Left colon (tissue), 2 donors: ENCODE data around the gene FAM89A. TPM values are rescaled to one million over a fixed set of nuclear protein-coding genes. Genes with fewer than 3 reads are reported as not detected.
"Not testable (repeated sequence)": the region's sequence is repeated elsewhere in the genome, so short reads cannot be mapped to it uniquely, and the experiment has no call there.

Experiments
- ATAC-seq: fragments of 200-7000 bp; cut with Tn5 transposase; one replicate; pipeline ENCODE4 v1.9.1; 2020; ENCODE audit warnings: mild to moderate bottlenecking, moderate library complexity
- DNase-seq, 2 donors: peaks; one replicate each; pipeline ENCODE4 v3.0.0-alpha.2; 2020
- intact Hi-C, 2 donors: fragments of 100-400 bp; cut with DNase I in 1 of 2; cut with micrococcal nuclease in 1 of 2; formaldehyde crosslinking; loops; one replicate each; pipeline versions ENCODE4 v1.11.2 to v1.14.0; 2022; cut with DNase I, micrococcal nuclease
- total RNA-seq, 2 donors: library from RNA; stranded (reverse); fragmentation: NEBNext Ultra II Directional; extraction: Animal tissue kit (Norgen Biotek cat#: 25700); gene quantifications; one replicate each; pipeline ENCODE4 v1.2.1, GENCODE V29; 2021
- donor health status: DM: no; HTN: no; CAD: no.
- donor health status: DM: yes; HTN: yes; CAD: no.

Gene FAM89A
- total RNA-seq, 2 donors from 2014 or later = 4.2 to 4.5 TPM

DNA sequence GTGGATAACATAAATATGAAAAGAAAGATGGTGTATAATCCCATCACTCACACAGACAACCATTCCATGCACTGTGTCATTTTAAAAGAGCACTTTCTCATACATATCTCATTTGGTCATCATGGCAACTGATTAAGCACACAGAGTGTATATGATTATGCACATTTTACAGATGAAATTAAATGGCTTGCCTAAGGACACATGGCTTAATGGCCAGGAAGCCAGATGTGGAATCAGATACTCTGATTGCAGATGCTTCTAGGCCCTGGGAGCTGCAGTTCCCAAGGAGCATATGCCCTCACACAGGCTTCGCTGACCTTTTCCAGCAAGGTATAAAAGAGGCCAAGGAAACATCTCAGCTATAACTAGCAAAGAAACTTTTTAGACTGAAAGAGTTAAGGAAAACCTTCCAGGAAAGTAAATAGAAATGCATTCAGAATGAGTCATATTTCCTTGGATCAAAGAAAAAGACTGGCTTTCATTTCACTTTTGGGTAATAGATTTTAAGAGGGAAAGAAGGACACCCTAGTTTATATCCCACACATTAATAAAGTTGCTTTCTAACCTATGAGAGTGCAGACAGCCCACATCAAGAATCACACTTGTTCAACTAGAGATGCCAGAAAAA, 19.6 kb upstream of the FAM89A start:
- no peak for ATAC-seq
- no peak for DNase-seq
- intact Hi-C loops = no loop called here

DNA sequence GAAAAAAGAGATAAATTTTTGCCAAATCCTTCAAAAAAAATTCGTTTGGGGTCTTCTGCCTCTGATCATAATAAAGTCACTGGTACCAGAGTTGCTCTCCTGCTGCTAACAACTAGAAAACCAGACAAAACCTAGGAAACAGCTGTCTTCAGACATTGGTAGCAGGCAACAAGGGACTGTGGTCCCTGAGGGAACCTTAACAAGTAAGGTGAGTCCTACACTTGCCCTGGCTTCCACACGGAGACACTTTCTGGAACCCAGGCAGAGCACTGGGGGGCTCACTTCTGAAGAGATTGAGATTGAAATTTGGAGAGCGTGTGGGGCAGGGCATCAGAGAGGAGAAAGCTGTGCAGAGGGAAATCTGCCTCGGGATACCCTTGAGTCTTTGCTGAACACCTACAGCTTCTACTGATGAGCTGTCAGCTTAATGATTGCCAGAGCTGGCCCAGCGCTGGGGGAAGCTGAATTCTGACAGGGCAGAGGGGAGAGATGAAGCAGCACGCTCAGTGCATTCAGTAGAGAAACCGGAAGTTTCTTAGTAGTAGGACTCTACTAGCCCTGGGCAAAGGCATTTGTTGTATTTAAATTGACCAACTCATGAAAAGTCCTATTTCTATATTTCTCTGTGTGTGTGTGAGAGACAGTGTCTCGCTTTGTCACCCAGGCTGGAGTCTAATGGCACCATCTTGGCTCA, 18.5 kb upstream of the FAM89A start:
- DNase-seq = no peak
- intact Hi-C loops = no loop called here
- peak; percentile 45 for ATAC-seq

DNA sequence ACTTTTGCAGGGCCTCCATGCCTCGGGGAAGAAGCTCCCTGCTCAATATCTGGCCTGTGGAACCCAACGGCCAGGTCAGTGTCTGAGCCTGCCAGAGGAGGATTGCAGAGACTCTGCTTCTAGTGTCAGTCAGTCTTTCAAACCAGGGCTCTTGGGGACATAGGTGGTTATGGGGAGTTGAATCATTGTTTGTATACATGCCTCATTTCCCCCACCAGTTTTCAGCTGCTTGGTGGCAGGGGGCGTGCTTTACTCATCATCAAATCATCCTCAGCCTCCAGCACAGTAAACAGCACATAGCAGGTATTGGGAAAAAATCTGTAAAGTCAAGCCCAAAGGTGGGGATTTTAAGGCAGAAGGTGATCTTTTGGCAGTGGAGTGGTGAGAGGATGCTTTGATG, 17.4 kb upstream of the FAM89A start:
- no peak for DNase-seq
- intact Hi-C loops = no loop called here
- no peak for ATAC-seq

DNA sequence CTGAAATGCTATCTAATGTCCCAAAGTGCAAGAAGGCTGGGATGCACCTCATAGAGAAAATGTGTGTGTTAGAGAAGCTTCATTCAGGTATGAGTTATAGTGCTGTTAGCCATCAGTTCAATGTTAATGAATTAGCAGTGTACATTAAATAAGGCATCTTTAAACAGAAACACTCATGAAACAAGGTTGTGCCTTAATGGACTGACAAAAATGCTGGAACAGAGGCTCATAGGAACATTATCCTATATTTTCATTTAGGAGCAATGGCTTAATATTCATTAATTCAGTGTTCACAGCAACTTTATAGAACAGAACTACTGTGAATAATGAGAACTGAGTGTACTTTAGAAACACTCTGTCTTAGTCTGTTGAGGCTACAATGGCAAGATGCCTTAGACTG, 15.2 kb upstream of the FAM89A start:
- intact Hi-C loops = no loop called here
- DNase-seq = no peak
- ATAC-seq = no peak

DNA sequence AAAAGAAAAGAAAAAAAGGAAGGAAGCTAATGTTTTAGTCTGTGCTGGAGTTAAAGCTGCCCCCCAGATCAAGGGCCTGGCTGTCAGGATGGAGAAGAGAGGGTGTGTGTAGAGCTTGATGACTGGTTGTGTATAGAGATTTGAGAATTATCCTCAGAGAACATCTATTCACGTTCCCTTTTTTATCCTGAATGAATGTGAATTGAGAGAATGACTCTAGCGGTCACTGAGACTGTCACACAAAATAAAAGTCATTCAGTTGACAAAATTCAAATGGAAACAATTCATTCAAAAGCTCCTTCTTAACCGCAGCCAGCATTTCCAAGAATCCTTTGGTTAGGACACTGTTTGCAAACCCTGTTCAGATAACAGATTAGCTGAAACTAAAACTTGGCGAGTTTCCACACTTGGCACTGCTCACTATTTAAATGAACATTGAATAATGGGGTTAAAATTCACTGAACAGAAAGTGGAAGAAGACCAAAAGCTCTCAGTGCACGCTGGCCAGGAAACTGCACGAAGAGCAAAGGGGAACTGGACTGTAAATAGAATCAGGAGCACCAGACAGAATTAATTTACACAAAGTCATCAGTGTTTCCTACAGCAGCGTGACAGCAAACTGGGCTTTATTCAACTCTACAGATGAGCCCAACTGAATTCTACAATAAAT, 13.6 kb upstream of the FAM89A start:
- intact Hi-C loops = no loop called here
- DNase-seq (peak; percentile 24 to 25), ATAC-seq (peak; percentile 24)

DNA sequence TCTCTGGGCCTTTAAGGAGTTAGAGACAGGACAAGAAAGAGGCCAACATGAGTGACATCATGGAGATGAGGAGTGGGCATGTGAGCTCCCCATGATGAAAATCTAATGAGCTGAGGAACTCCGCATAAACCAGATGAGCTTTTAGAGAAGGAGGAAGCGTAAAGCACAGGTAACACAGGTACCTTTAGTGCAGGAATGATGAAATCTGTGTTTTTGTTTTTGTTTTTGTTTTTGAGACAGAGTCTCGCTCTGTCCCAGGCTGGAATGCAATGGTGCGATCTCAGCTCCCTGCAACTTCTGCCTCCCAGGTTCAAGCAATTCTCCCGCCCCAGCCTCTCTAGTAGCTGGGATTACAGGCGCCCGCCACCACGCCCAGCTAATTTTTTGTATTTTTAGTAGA, 12.7 kb upstream of the FAM89A start:
- ATAC-seq = no peak
- intact Hi-C loops = no loop called here

DNA sequence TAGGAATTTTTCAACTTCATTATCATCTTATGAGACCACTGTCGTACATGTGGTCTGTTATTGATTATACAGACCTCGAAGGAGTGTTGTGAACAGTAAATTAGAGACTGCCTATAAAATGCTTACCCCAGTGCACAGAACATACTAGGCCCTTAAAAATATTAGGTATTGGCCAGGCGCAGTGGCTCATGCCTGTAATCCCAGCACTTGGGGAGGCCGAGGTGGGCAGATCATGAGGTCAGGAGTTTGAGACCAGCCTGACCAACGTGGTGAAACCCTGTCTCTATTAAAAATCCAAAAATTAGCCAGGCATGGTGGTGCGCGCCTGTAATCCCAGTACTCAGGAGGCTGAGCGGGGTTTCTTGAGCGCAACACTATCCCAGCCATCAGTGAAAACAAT, 10.9 kb upstream of the FAM89A start:
- DNase-seq, ATAC-seq, intact Hi-C loops: not testable (repeated sequence)

More for the DNA sequence above, 12.7 kb upstream of the FAM89A start:
- no peak for DNase-seq

DNA sequence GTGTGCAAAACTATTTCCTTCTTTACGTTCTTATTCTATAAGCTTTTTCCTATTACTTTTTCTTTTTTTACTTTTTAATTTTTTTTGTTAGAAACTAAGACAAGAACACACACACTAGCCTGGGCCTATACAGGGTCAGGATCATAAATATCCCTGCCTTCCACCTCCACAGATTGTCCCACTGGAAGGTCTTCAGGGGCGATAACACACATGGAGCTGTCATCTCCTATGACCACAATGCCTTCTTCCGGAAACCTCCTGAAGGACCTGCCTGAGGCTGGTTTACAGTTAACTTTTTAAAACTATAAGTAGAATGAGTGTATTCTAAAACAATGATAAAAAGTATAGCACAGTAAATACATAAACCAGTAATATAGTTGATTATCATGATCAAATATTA, 10.3 kb upstream of the FAM89A start:
- intact Hi-C loops = no loop called here
- ATAC-seq (no peak), DNase-seq (no peak)

DNA sequence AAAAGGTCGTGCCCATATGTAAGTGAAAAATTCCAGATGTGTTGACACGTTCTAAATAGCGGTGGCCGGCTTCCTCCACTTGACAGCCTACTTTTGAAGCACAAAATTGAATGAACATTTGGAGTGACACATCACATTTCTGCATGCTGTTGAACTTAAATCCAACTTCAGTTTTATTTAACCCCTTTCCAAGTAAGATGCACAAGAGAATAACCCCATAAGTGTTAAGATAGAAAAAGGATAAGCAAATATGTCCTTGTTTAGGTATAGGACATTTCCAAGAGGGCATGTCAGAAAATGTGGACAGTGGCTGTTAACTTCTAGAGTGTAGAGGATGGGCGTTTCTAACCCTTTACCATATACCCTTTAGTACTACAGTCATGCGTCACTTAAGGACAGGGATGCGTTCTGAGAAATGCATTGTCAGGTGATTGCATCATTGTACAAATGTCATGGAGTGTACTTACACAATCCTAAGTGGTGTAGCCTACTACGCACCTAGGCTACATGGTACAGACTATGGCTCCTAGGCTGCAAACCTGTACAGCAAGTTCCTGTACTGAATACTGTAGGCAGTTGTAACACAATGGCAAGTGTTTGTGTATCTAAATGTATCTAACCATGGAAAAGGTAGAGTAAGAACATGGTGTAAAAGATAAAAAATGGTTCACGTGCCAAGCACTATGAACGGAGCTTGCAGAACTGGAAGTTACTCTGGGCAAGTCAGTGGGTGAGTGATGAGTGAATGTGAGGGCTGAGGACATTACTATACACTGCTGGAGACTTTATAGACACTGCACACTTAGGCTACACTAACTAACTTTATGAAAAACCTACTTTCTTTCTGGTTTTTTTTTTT, 9.3 kb upstream of the FAM89A start:
- DNase-seq (no peak), ATAC-seq (no peak)
- intact Hi-C loops = no loop called here

DNA sequence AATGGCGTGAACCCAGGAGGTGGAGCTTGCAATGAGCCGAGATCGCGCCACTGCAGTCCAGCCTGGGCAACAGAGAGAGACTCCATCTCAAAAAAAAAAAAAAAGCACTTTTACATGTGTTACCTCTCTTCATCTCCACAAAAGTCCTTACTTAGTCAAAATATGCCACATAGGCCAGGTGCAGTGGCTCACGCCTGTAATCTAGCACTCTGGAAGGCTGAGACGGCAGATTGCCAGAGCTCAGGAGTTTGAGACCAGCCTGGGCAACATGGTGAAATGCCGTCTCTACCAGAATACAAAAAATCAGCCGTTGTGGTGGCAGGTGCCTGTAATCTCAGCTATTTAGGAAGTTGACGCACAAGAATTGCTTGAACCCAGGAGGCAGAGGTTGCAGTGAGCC, 8.4 kb upstream of the FAM89A start:
- ATAC-seq, DNase-seq, intact Hi-C loops: not testable (repeated sequence)

DNA sequence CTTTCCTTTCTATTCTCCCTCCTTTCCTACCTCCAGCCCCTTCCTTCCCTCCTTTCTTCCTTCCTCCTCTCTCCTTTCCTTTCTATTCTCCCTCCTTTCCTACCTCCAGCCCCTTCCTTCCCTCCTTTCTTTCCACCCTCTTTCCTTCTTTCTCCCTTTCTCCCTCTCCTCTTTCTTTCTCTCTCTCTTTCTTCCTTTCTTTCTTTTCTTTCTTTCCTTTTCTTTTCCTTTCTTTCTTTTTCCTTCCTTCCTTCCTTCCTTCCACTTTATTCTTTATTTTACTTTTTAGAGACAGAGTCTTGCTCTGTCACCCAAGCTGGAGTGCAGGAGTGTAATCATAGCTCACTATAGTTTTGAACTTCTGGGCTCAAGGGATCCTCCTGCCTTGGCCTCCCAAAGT, 7.5 kb upstream of the FAM89A start:
- DNase-seq, intact Hi-C loops, ATAC-seq: not testable (repeated sequence)

DNA sequence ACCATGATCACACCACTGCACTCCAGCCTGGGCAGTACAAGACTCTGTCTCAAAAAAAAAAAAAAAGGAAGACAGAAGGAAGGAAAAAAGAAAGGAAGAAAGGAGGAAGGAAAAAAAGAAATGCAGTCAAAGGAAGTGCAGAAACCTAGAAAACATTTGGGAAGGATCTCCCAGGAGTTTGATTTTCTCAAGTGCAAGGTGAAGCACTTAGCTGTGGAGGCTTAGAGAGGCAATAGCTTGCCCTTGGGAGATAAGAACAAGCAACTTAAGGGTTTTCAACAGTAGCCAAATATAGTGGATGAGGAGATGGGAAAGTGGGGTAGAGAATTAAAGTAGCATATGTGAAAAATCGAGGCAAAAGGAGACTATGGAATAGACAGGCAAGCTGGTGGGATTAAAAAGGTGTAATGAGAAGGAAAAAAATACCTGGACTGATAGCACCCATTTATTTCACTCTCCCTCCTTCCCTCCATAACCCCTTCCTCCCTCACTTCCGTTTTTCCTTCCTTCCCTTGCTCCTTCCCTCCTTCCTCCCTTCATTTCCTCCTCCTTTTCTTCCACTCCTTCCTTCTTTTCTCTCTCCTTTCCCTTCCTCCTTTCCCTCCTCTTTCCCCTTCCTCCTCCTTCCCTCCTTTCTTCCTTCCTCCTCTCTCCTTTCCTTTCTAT, 6.8 kb upstream of the FAM89A start:
- intact Hi-C loops = no loop called here
- no peak for ATAC-seq
- no peak for DNase-seq

DNA sequence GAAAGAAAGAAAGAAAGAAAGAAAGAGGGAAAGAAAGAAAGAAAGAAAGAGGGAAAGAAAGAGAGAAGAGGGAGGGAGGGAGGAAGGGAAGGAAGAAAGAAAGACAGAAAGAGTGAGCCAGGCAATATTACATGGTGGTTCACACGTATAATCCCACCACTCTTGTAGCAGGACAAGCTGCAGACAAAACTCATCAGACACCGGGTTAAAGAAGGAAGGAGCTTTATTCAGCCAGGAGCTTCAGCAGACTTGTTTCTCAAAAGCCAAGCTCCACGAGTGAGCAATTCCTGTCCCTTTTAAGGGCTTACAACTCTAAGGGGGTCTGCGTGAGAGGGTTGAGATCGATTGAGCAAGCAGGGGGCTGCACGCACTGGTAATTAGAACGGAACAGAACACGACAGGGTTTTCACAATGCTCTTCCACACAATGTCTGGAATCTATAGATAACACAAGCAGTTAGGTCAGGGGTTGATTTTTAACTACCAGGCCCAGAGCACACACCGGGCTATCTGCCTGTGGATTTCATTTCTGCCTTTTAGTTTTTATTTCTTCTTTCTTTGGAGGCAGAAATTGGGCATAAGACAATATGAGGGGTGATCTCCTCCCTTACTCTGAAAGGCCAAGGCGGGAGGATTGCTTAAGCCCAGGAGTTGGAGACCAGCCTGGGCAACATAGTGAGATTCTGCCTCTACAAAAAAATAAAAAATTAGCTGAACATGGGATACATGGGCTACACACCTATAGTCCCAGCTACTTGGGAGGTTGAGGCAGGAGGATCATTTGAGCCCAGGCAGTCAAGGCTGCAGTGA, 6.1 kb upstream of the FAM89A start:
- intact Hi-C loops, ATAC-seq, DNase-seq: not testable (repeated sequence)

DNA sequence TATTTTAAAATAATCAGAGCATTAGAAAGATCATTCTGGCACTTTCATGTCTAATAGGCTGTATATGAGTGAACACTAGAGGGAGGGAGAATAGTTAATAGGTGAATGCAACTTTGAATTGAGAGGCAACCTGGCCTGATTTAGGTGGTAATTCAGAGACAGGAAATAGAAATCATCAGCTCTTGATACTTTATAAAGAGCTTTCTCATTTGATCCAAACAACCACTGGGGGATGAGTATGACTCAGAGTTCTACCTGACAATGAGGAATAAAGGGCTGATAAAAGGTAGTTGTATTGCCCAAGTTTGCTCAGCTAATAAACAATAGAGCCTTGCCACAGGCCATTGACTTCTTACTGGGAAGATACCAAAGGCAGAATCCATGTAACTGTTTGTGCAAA, 5.2 kb upstream of the FAM89A start:
- DNase-seq (no peak), ATAC-seq (no peak)
- intact Hi-C loops = no loop called here

DNA sequence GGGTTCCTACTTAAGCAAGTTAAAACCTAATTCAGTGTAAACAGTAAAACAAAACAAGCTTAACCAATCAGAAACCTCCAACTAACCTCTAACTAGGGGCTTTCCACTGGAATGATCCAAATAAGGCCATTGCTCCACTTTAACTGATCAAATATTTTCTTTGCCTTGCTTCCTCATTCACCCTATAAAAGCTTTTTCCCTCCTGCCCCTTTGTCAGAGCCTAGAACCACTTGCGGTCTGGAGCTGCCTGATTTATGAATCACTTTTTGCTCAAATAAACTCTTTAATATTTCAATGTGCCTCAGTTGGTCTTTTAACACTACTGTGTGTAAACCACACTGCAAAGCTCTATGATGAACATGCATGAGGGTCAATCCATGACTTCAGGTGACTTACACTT, 4.5 kb upstream of the FAM89A start:
- DNase-seq = no peak
- intact Hi-C loops = no loop called here
- ATAC-seq = no peak

DNA sequence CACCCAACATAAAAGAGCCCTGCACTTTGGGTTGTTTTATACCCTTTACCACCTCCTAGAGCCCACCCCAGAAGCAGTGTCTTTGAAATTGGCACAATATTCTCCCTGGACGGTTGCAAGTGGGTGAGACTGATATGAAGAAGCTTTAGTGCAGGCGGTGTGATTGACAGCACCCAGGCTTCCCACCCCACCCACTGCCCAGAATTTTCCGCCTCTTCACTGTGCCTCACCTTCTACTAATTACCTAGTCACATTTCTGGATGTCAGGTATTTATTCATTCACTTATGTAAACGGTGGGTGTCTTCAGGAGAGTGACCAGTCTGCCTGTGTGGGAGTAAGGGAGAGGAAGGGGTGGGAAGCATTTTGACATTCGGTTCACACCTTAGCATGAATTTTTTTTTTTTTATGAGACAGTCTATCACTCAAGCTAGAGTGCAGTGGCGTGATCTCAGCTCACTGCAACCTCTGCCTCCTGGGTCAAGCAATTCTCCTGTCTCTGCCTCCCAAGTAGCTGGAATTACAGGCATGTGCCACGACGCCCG, 1.7 kb upstream of the FAM89A start:
- ATAC-seq = no peak
- DNase-seq = no peak
- intact Hi-C loops = no loop called here

DNA sequence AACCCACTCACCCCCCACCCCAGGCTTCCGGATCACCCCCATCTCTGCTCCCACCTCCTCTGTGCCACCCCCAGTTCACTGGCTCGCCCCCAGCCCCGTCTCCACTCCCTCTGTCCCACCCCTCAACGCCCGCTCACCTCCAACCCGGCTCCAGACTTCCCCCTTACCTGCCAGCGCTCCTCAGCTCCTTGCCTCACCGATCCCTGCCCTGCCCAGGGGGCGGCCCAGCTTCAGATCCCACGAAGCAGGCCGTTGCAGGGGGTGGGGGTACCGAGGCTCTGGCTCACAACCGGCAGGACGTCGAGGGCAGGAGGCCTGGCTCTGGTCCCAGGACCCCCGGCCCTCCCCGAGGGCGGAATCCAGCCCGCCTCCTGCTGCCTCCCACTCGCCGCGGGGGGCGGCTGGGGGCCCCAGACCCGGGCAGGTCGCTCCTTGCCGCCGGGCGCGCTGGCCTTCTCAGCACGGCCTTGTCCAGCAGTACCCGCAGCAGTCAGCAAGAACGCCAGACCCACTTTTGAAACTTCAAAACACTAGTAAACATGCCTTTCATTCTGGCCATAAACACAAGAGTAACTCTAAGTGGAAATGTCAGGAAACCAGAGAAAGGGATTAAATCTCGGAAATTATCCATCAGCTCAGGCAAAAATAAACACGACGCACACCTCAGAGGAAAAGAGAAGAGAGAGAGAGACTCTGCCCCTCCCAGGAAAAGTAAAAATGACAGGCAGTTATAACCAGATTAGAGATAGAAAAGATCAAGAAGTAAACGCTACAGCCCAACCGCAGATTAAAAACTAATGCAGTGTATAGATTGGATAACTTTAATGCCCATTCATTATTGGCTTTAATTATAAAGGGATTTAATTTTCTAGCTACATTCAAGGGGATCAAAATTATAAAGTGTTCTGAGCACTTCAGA, 1.0 kb upstream of the FAM89A start:
- intact Hi-C loops = no loop called here
- DNase-seq (no peak), ATAC-seq (peak; percentile 38)
